GM12873 (cell line): ENCODE results near the gene CNBP.

Experiments
- TF ChIP-seq, protein P1 (sequence below): IDR thresholded peaks from 2 replicates; pipeline ENCODE4 v1.5.1; 2012; ENCODE audit warnings: low read depth, mild to moderate bottlenecking, moderate library complexity, low read length, control low read depth; ENCODE audit not compliant: insufficient read depth; ENCODE audit errors: missing control alignments

Gene CNBP

DNA sequence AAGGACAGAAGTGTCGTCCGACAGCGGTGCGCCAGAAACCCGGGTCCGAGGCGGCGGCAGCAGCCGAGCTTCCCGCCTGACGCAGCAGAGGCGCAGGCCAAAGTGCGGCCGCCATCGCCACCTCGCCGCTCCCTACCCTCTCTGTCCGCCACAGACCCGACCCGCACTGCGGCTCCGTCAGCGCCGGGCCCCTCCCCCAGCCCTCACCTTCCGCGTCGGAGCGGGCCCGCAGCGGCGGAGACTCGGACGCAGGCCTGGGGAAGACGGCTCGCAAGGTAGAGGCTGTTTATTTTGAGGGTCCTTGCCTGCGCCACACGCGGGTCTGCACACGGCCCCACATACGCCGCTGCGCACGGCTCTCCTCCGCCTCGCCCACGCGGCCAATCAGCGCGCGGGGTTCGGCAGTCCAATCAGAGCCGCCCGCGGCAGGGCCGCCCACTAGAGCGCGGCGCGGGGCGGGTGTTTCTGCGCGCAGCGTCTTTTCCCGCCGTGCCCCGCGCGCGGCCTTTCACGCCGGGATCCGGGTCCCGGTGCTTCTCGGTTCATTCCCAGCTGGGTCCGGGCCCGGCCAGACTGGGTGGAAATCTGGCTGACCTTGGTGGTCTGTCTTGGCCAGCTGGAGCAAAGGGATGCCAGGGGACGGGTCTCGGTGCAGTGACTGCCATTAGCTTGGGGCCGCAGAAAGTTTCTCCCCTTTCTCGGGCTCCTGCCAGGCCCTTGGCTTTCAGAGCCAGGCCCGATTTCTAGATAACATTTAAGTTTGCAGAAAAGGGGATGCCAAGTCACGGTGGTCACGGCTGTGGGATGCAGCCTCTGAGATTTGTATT lies at the start of gene CNBP:
Gene CNBP (minus strand): TSS at position 328 of the 827 bp plus-strand sequence. CDS start 12,139 bp downstream, outside the sequence.
- TF ChIP-seq, protein P1, sequence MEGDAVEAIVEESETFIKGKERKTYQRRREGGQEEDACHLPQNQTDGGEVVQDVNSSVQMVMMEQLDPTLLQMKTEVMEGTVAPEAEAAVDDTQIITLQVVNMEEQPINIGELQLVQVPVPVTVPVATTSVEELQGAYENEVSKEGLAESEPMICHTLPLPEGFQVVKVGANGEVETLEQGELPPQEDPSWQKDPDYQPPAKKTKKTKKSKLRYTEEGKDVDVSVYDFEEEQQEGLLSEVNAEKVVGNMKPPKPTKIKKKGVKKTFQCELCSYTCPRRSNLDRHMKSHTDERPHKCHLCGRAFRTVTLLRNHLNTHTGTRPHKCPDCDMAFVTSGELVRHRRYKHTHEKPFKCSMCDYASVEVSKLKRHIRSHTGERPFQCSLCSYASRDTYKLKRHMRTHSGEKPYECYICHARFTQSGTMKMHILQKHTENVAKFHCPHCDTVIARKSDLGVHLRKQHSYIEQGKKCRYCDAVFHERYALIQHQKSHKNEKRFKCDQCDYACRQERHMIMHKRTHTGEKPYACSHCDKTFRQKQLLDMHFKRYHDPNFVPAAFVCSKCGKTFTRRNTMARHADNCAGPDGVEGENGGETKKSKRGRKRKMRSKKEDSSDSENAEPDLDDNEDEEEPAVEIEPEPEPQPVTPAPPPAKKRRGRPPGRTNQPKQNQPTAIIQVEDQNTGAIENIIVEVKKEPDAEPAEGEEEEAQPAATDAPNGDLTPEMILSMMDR, result no peak

DNA sequence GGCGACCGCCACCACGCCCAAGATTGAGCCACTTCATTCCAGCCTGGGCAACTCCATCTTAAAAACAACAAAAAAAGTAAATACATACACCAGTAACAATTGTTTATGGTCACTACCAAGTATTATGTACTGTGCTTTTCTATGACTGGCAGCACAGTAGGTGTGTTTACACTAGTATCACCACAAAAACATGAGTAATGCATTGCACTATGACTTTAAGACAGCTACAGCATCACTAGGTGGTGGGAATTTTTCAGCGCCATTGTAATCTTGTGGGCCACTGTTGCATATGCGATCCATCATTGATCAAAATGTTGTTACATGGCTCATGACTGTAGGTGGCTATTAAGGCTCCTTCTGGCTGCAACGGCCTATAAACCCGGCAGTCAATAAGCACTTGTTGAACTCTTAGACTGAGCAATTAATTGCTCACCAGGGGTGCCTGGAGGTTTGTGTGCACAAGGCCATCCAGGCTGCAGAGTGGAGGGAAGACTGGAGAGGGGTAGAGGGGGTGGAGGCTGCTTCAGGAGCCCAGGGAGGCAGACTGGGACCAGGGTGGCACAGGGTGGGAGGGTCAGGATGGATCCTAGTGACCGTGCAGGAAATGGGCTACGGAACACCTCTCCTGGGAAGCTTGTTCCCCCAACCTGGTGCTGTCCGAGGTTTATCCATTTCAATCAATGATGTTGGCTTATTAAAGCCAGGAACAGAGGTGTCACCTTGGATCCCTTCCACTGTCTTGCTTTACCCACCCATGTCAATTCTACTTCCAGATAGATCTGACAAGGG lies 47.8 kb upstream of the CNBP start:
- TF ChIP-seq, protein P1, result no peak

DNA sequence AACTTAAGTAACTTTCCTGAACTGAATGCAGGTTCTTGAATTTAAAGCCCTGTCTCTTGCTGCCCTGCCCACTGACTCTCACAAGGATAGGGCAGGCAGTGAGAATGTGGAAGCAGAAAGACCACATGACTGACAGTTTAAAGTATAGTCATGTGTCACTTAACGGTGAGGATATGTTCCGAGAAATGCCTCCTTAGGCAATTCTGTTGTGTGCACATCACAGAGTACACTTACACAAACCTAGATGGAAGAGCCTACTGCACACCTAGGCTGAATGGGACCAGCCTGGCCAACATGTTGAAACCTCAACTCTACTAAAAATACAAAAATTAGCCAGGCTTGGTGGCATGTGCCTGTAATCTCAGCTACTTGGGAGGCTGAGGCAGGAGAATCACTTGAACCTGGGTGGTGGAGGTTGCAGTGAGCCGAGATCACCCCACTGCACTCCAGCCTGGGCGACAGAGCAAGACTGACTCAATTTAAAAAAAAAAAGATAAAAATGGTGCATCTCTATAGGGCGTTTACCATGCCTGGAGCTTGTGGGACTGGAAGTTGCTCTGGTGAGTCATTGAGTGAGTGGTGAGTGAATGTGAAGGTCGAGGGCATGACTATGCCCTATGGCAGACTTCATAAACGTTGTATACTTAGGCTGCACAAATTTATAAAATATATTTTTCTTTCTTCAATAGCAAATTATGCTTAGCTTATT lies 46.8 kb upstream of the CNBP start:
- TF ChIP-seq, protein P1, result no peak

DNA sequence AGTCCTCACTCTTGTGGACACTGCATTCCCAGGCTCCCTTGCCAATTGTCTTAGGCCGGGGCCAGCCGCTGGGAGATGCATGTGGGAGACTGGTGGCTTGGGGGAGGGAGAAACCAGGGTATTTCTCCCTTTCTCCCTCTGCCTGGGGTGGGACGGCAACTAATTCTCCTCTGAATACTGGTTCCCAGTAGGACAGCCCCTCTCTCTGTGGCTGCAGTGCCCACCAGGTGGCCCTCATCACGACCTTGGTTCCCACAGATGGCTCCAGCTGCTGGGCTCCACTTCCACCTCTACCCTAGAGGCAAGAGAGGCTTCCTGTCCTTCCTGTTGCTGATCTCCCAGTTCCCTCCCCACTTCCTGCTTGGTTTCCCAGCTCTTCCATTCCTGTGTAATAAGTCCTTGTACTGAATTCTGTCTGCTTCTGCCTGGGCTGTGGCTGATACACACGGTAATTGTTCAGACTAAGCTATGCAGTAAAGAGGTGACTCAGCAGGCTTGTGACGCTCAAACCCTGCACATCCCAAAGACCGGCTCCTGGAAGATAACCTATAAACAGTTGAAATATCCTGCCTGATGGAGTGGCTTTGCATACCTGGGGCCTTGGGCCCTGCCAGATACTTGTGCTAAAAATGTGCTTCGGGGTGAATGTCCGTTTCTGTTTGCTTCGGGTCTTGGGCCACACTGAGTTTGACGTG lies 45.3 kb upstream of the CNBP start:
- TF ChIP-seq, protein P1, result no peak

DNA sequence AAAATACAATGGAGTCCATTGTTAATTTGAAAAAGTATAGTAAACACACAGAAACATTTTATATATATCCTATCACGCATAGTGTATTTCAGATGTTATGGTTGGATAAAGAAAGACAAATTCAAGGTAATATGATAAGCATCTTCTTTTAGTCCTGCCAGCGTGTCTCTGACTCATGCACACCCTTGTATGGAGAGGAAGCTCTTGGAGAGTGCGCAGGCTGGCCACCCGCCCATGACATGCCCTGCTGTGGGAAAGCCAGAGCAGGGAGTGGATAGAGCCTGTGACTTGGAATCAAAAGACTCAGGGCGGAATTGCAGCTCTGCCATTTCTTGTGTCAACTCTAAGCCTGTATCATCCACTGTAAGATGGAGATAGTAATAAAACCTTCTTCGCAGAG lies 42.7 kb upstream of the CNBP start:
- TF ChIP-seq, protein P1, result no peak

DNA sequence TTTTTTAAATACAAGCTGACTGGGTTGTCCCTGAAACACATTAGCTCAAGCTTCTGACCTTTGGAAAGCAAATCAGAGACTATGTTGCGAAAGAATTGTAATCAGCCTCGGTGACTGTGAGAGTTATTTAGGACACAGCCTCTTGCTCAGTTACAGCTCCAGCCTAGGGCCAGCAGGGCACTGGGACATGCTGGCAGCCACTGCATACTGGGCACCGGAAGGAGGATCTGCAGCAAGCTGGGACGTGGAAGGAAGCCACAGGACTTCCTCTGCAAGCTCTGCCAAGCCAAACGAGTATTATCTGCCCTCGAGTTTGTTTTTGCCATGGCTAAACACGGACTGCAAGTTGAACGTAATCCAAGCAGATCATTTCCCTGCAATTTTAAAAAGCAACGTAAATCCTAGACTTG lies 41.3 kb upstream of the CNBP start:
- TF ChIP-seq, protein P1, result no peak
